HUES48 (cell line): ENCODE measurements around the gene FAM163A.

Source experiments
- H3K27ac ChIP-seq: one replicate; pipeline ENCODE4 v1.7.0; 2013; ENCODE audit warnings: low read depth, low read length, inconsistent platforms
- H3K27me3 ChIP-seq: 2 replicates; pipeline ENCODE4 v1.6.1; 2013; ENCODE audit warnings: mild to moderate bottlenecking, low read length; ENCODE audit not compliant: control insufficient read depth, insufficient read depth
- H3K36me3 ChIP-seq: 2 replicates; pipeline ENCODE4 v1.6.1; 2013; ENCODE audit warnings: low read length; ENCODE audit not compliant: control insufficient read depth, insufficient read depth
- H3K4me1 ChIP-seq: 2 replicates; pipeline ENCODE4 v1.6.1; 2013; ENCODE audit warnings: mild to moderate bottlenecking, low read length; ENCODE audit not compliant: control insufficient read depth, insufficient read depth
- H3K4me3 ChIP-seq: 2 replicates; pipeline ENCODE4 v1.5.1; 2013; ENCODE audit warnings: mild to moderate bottlenecking, low read depth, low read length
- H3K9ac ChIP-seq: 2 replicates; pipeline ENCODE4 v1.6.1; 2013; ENCODE audit warnings: mild to moderate bottlenecking, low read depth, low read length, moderate library complexity
- H3K9me3 ChIP-seq: 2 replicates; pipeline ENCODE4 v1.6.1; 2013; ENCODE audit warnings: low read length; ENCODE audit not compliant: control insufficient read depth, insufficient read depth

Gene FAM163A

GRCh38 chr1:179753061-179753460 lies 10.0 kb downstream of the FAM163A start:
- no peak overlapping the region for H3K27ac ChIP-seq
- no peaks in the 10 kb centered on the region for H3K4me1 ChIP-seq
- no peak overlapping the region for H3K9ac ChIP-seq
- H3K9me3 ChIP-seq, result no peaks in the 10 kb centered on the region
- H3K4me3 ChIP-seq, result no peak overlapping the region
- no peaks in the 10 kb centered on the region for H3K36me3 ChIP-seq
- peaks cover 4% of the 10 kb centered on the region; the same call in 1 of the 2 replicates for H3K27me3 ChIP-seq

GRCh38 chr1:179754041-179754624 lies 11.0 kb downstream of the FAM163A start:
- H3K27ac ChIP-seq, result no peak overlapping the region
- H3K4me3 ChIP-seq, result no peak overlapping the region
- H3K9me3 ChIP-seq, result no peaks in the 10 kb centered on the region
- H3K36me3 ChIP-seq, result no peaks in the 10 kb centered on the region
- no peak overlapping the region for H3K9ac ChIP-seq
- no peaks in the 10 kb centered on the region for H3K4me1 ChIP-seq
- no peaks in the 10 kb centered on the region for H3K27me3 ChIP-seq

- no peak overlapping the region for H3K9ac ChIP-seq
- H3K4me3 ChIP-seq, result no peak overlapping the region
- H3K36me3 ChIP-seq, result no peaks in the 10 kb centered on the region
- no peaks in the 10 kb centered on the region for H3K27me3 ChIP-seq
- no peaks in the 10 kb centered on the region for H3K9me3 ChIP-seq
- H3K27ac ChIP-seq, result no peak overlapping the region
- no peaks in the 10 kb centered on the region; the same call in 1 of the 2 replicates for H3K4me1 ChIP-seq
Measured at GRCh38 chr1:179757933-179758332, 14.8 kb downstream of the FAM163A start.

- H3K27me3 ChIP-seq, result no peaks in the 10 kb centered on the region
- H3K27ac ChIP-seq, result no peak overlapping the region
- no peak overlapping the region for H3K4me3 ChIP-seq
- no peaks in the 10 kb centered on the region; the same call in none of the 2 replicates for H3K4me1 ChIP-seq
- H3K9me3 ChIP-seq, result peaks cover 7% of the 10 kb centered on the region; the same call in 1 of the 2 replicates
- no peak overlapping the region for H3K9ac ChIP-seq
- H3K36me3 ChIP-seq, result no peaks in the 10 kb centered on the region
Measured at GRCh38 chr1:179760521-179760920, 17.4 kb downstream of the FAM163A start.

GRCh38 chr1:179761296-179761695 lies 18.2 kb downstream of the FAM163A start:
- Histone ChIP-seq H3K4me1 (no peaks in the 10 kb centered on the region; the same call in none of the 2 replicates), H3K27ac (no peak overlapping the region), H3K27me3 (no peaks in the 10 kb centered on the region), H3K9ac (no peak overlapping the region), H3K36me3 (no peaks in the 10 kb centered on the region), H3K9me3 (peaks cover 7% of the 10 kb centered on the region; the same call in 1 of the 2 replicates), H3K4me3 (no peak overlapping the region)

- Histone ChIP-seq H3K27ac (no peak overlapping the region), H3K27me3 (no peaks in the 10 kb centered on the region), H3K9ac (no peak overlapping the region), H3K36me3 (no peaks in the 10 kb centered on the region), H3K4me3 (no peak overlapping the region), H3K4me1 (no peaks in the 10 kb centered on the region; the same call in none of the 2 replicates), H3K9me3 (peaks cover 7% of the 10 kb centered on the region; the same call in 1 of the 2 replicates)
Measured at GRCh38 chr1:179761846-179762640, 19.0 kb downstream of the FAM163A start.

- Histone ChIP-seq H3K4me3 (no peak overlapping the region), H3K27me3 (no peaks in the 10 kb centered on the region), H3K27ac (no peak overlapping the region), H3K9ac (no peak overlapping the region), H3K4me1 (no peaks in the 10 kb centered on the region; the same call in none of the 2 replicates), H3K9me3 (peaks cover 7% of the 10 kb centered on the region; the same call in 1 of the 2 replicates), H3K36me3 (no peaks in the 10 kb centered on the region)
Measured at GRCh38 chr1:179767177-179767581, 24.1 kb downstream of the FAM163A start.

- Histone ChIP-seq H3K27ac (no peak overlapping the region), H3K4me3 (no peak overlapping the region), H3K9ac (no peak overlapping the region), H3K9me3 (peaks cover 7% of the 10 kb centered on the region; the same call in 1 of the 2 replicates), H3K4me1 (no peaks in the 10 kb centered on the region; the same call in 1 of the 2 replicates), H3K27me3 (no peaks in the 10 kb centered on the region), H3K36me3 (no peaks in the 10 kb centered on the region)
Measured at GRCh38 chr1:179767996-179768395, 24.9 kb downstream of the FAM163A start.

- H3K9me3 ChIP-seq, result no peaks in the 10 kb centered on the region
- H3K27me3 ChIP-seq, result no peaks in the 10 kb centered on the region
- H3K9ac ChIP-seq, result no peak overlapping the region
- no peak overlapping the region for H3K27ac ChIP-seq
- no peak overlapping the region for H3K4me3 ChIP-seq
- H3K4me1 ChIP-seq, result no peaks in the 10 kb centered on the region
- no peaks in the 10 kb centered on the region for H3K36me3 ChIP-seq
Measured at GRCh38 chr1:179770887-179771502, 27.9 kb downstream of the FAM163A start.

- no peaks in the 10 kb centered on the region for H3K9me3 ChIP-seq
- H3K4me3 ChIP-seq, result no peak overlapping the region
- H3K9ac ChIP-seq, result no peak overlapping the region
- no peaks in the 10 kb centered on the region for H3K36me3 ChIP-seq
- no peaks in the 10 kb centered on the region for H3K4me1 ChIP-seq
- no peak overlapping the region for H3K27ac ChIP-seq
- H3K27me3 ChIP-seq, result no peaks in the 10 kb centered on the region
Measured at GRCh38 chr1:179773264-179773663, 30.2 kb downstream of the FAM163A start.

- Histone ChIP-seq H3K9ac (no peak overlapping the region), H3K4me3 (no peak overlapping the region), H3K27me3 (no peaks in the 10 kb centered on the region), H3K4me1 (no peaks in the 10 kb centered on the region), H3K9me3 (no peaks in the 10 kb centered on the region), H3K36me3 (no peaks in the 10 kb centered on the region), H3K27ac (no peak overlapping the region)
Measured at GRCh38 chr1:179774000-179774399, 30.9 kb downstream of the FAM163A start.
